DMS53 treated with DMSO at 0.1 percent for 48 hours (cell line): ENCODE measurements around the gene WHAMM.

Source experiments
- DNase-seq: peaks from one replicate; lab custom pipeline; 2025; ENCODE audit not compliant: unreplicated experiment; lab: John Stamatoyannopoulos, UW

The WHAMM gene

GRCh38 chr15:82833362-82833682 lies 23.9 kb downstream of the WHAMM start:
- no peak for DNase-seq

- DNase-seq: no peak
Observed at GRCh38 chr15:82835391-82835917, 26.0 kb downstream of the WHAMM start.

GRCh38 chr15:82838096-82838735 lies 28.8 kb downstream of the WHAMM start:
- DNase-seq: no peak

DNA sequence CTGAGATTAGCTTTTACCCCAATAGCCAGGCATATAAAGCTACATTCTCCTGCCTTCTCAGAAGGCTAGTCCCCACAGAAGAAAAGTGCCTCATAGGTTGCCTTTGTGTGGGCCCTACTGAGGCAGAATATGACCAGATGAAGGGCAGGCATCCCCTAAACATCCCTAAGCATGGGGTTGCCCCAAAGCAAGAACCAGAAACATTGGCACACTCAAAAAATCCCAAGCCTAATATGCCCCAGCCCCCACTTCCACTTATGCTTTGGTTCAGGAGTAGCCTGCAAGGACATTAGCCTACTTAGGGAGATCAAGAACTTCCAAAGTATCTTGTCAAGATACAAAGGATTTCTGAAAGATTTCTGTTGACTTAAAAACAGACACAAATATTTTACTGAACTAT lies 29.7 kb downstream of the WHAMM start:
- no peak for DNase-seq

DNA sequence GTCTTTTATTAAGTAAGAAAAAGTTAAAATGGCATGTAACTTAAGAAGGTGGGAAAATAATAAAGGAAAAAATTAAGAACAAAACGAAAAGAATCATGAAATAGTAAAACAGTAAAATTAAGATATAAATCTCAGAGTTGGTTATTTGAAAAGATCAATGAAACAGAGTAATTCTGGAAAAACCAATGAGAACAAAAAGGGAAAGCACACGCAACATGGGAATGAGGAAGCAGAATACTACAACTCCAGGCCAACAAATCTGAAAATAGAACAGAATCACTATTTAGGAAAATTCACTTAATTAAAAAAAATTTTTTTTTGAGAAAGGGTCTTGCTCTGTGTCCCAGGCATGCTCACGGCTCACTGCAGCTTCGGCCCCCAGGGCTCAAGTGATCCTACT lies 30.7 kb downstream of the WHAMM start:
- no peak for DNase-seq

GRCh38 chr15:82843566-82843965 lies 34.1 kb downstream of the WHAMM start:
- no peak for DNase-seq

DNA sequence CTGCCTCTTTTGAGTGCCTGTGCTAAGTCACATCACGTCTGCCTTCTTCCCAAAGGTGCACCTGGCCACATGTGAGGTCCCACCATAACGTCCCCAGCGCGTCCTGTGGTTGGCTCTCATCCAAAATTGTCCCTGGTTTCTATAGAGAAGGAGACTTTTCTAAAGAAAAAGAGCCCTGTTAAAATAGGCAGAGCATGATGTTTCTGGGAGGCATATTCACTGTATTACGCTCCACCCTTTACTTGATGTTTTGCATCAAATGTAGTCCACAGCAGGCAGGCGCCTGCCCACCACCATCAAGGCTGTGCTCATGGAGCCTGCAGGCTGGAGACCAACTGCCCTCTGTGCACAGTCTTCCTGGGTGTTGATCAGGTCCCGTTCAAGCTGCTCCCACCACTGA lies 36.3 kb downstream of the WHAMM start:
- no peak for DNase-seq

DNA sequence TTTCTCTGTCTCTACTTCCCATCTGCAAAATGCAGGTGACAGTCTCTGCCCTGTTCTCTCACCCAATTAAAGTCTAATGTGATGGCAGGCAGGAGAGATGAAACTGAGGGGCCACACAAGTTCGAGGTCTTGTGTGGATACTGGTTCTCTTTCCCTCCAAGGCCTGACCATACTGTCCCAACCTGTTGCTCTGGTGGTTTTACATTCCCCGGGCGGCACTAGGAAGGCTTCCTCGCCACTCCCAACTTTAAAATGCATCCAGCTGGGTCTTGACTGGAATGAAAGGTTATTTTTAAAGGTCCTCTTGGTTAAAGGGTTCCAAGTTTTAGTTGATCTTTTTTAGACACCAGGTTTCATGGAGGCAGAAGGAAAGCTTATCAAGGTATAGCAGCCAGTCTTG lies 37.2 kb downstream of the WHAMM start:
- no peak for DNase-seq

GRCh38 chr15:82847703-82848102 lies 38.3 kb downstream of the WHAMM start:
- no peak for DNase-seq

- DNase-seq: no peak
Observed at GRCh38 chr15:82848241-82848993, 39.0 kb downstream of the WHAMM start.

DNA sequence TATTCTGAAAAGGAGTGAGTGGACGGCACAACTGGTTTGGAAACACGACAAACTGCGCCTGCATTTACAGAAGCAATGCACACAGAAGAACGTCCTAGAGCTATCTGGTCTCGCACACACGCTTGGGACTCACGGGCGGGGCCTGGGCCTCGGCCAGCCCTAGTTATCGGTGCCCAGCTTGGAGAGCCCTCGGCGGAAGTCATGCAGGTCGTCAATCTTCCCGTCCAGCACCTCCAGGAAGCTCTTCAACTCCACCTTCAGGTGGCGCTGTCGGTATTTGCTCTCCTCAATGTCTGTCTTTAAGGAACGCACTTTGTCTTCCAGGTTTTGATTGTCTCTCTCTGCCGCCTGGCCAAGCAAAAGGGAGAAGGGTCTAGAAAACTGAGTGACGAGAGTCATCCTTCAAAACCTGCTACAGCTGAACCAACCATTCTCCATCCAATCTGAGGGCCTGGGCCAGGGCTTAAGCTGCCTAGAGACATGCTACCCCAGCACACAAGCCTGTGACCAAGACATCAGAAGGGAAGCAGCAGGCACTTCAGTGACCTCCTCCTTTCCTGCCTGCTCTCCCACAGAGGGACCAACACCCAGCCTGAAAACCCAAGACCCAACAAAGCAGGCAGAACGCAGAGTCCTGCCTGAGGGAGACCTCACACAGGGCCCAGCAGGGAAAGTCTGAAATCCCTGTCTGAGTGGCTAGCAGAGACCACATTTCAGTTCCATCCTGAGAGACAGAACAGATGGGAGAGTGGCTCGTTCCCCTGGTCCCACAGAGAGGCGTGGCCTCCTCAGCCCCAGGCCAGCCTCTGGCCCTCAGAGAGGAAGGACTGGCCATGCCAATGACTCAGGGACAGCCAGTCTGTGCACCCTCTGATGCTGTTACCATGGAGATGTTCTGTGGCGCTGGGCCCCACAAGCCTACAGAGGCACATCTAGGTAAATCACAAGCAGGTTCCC lies 40.4 kb downstream of the WHAMM start:
- peak; percentile 80 for DNase-seq

- DNase-seq: no peak
Observed at GRCh38 chr15:82850731-82851130, 41.3 kb downstream of the WHAMM start.

DNA sequence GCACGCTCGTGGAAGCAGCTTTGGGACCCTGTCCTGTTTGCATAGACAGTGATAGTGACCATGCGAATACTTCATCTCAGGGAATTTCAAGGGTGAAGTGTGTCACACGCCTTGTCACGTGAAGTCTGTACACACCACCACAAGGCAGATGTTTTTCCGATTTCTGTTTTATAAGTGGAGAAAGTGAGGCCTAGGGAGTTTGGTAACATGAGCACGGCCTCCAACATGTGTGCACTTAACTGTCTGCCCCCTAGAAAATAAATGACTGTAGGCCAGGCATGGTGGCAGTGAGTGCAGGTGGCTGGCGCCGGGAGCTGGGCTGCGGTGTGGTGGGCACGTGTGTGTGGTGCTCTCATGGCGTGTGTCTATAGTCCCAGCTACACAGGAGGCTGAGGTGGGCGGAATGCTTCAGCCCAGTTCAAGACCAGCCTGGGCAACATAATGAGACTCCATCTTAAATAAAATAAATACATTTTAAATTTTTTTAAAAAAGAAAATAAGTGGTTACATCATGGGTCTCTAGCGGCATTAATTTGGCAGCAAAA lies 42.0 kb downstream of the WHAMM start:
- DNase-seq: no peak

DNA sequence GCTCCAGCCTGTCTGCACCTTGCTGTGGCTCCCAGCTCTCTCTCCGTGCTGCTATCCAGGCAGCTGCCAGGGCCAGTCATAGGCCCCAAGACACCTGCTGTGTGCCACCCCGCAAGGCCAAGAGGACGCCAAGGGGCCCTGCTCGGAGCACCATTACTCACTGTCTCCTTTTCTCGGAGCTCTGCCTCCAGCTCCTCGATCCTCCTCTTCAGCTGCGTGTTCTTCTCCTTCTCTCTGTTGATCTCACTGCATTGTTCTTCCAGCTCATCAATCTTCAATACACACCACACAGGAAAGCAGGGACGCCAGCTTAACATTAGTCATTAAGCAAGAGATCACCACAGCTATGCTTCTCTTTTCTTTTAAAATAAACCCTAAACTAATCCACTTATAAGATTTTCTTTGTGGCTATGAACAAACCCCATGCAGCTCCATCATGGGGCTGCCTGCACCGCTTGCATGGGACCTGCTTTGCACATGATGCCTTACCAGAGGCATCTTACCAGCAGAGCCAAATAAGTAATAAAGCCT lies 42.6 kb downstream of the WHAMM start:
- DNase-seq: no peak

GRCh38 chr15:82852941-82853561 lies 43.6 kb downstream of the WHAMM start:
- DNase-seq: no peak

DNA sequence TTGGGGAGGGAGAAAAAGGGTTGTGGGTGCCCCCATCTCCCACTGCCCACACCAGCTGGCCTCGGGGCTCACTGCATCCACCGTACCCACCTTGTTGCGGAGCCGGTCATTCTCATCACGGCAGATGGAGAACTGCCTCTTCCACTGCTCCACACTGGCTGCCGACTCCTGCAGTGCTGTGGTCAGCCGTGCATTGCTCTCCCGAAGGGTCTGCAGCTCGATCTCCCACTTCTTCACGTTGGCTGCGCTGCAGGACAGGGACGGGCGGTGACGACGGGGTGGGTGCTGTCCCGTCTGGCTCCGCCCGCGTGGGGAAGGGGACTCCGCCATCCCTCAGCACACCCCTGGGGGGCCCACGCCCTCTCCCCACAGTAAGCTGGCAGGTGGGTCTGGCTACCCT lies 45.1 kb downstream of the WHAMM start:
- no peak for DNase-seq

DNA sequence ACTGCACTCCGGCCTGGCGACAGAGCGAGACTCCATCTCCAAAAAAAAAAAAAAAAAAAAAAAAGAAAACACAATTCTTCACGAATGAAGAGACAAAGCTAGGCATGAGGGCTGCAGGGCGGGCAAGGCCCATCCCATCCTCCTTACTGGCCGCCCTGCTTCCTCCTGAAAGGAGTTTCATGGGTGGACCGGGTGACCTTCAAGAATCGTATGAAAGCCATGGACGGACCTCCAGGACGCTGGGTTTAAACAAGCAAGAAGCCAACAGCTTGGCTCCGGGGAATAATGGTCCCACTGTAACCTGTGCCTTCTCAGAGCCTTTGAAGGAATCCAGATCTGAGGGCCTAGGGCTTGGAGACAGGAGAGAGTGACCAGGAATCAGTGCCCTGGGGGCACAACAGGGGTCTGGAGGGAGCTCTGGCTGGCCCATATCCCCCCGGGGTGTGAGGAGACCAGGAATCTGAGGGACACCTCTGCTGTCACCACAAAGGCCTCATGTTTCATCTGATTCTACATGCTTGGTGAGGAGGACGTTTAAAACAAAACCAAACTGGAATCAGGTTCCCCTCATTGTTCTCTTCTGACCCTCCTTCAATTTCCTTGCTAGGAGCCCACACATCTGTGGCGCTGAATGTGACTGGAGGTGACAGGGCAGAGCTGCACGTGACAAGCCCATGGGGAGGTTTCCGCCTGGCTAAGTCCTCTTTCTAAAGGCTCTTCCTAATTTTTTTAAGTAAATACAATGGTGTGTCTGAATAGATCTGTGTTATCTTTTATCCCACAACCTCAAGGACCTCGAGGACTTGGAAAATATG lies 46.1 kb downstream of the WHAMM start:
- no peak for DNase-seq

GRCh38 chr15:82856397-82857170 lies 47.2 kb downstream of the WHAMM start:
- no peak for DNase-seq

GRCh38 chr15:82858932-82859331 lies 49.5 kb downstream of the WHAMM start:
- no peak for DNase-seq
